ENCODE measurements around the gene PRR33.

- TF ChIP-seq, protein P1, sequence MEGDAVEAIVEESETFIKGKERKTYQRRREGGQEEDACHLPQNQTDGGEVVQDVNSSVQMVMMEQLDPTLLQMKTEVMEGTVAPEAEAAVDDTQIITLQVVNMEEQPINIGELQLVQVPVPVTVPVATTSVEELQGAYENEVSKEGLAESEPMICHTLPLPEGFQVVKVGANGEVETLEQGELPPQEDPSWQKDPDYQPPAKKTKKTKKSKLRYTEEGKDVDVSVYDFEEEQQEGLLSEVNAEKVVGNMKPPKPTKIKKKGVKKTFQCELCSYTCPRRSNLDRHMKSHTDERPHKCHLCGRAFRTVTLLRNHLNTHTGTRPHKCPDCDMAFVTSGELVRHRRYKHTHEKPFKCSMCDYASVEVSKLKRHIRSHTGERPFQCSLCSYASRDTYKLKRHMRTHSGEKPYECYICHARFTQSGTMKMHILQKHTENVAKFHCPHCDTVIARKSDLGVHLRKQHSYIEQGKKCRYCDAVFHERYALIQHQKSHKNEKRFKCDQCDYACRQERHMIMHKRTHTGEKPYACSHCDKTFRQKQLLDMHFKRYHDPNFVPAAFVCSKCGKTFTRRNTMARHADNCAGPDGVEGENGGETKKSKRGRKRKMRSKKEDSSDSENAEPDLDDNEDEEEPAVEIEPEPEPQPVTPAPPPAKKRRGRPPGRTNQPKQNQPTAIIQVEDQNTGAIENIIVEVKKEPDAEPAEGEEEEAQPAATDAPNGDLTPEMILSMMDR (IDR thresholded peaks at IDR 0.05): no peak
- no peak for TF ChIP-seq POLR2A (IDR thresholded peaks at IDR 0.05)
These were observed 30.0 kb upstream of the PRR33 start for GRCh38 chr11:1921574-1922141.

Measured in heart left ventricle (tissue), 13 donors.